GM23248 (cell line): ENCODE results near the gene NRN1L. TPM values are rescaled to one million over a fixed set of nuclear protein-coding genes. Genes with fewer than 3 reads are reported as not detected.
"Not testable (repeated sequence)": the region's sequence is repeated elsewhere in the genome, so short reads cannot be mapped to it uniquely, and the experiment has no call there.

Source experiments
- DNase-seq: peaks from one replicate; pipeline ENCODE4 v3.0.0-alpha.2; 2015
- H2AFZ ChIP-seq: fragments of 200-600 bp; sonication (generic); 2 replicates; pipeline ENCODE4 v1.6.1; 2016; ENCODE audit warnings: antibody characterized with exemption
- H3F3A ChIP-seq: fragments of 200-600 bp; sonication (generic); 2 replicates; pipeline ENCODE4 v1.6.1; 2016; ENCODE audit warnings: mild to moderate bottlenecking, antibody characterized with exemption, mixed run types; ENCODE audit not compliant: insufficient read depth
- H3K27ac ChIP-seq: fragments of 200-600 bp; sonication (generic); 2 replicates; pipeline ENCODE4 v1.5.1; 2016; ENCODE audit warnings: mild to moderate bottlenecking
- H3K27me3 ChIP-seq: fragments of 200-600 bp; sonication (generic); replicated peaks from 2 replicates; pipeline ENCODE4 v1.6.1; 2016; ENCODE audit warnings: mild to moderate bottlenecking; ENCODE audit not compliant: insufficient read depth
- H3K36me3 ChIP-seq: fragments of 200-600 bp; sonication (generic); 2 replicates; pipeline ENCODE4 v1.6.1; 2016; ENCODE audit warnings: low read depth, mild to moderate bottlenecking
- H3K4me1 ChIP-seq: fragments of 200-600 bp; sonication (generic); 2 replicates; pipeline ENCODE4 v1.6.1; 2016; ENCODE audit warnings: mild to moderate bottlenecking; ENCODE audit not compliant: insufficient read depth
- H3K4me2 ChIP-seq: fragments of 200-600 bp; sonication (generic); one replicate; pipeline ENCODE4 v1.6.1; 2016; ENCODE audit warnings: mild to moderate bottlenecking; ENCODE audit not compliant: unreplicated experiment
- H3K4me3 ChIP-seq: fragments of 200-600 bp; sonication (generic); 2 replicates; pipeline ENCODE4 v1.5.1; 2016; ENCODE audit warnings: mild to moderate bottlenecking
- H3K79me2 ChIP-seq: fragments of 200-600 bp; sonication (generic); 2 replicates; pipeline ENCODE4 v1.6.1; 2016; ENCODE audit warnings: mild to moderate bottlenecking; ENCODE audit not compliant: insufficient read depth
- H3K9ac ChIP-seq: fragments of 200-600 bp; sonication (generic); 2 replicates; pipeline ENCODE4 v1.6.1; 2016; ENCODE audit warnings: mild to moderate bottlenecking
- H3K9me2 ChIP-seq: fragments of 200-600 bp; sonication (generic); 2 replicates; pipeline ENCODE4 v1.6.1; 2016; ENCODE audit warnings: mixed run types, mild to moderate bottlenecking, moderate library complexity; ENCODE audit not compliant: insufficient read depth
- H3K9me3 ChIP-seq: fragments of 200-600 bp; sonication (generic); one replicate; pipeline ENCODE4 v1.6.1; 2017; ENCODE audit warnings: low read depth
- H4K20me1 ChIP-seq: fragments of 200-600 bp; sonication (generic); 2 replicates; pipeline ENCODE4 v1.6.0; 2016; ENCODE audit not compliant: insufficient read depth
- EZH2 ChIP-seq: fragments of 200-600 bp; sonication (generic); IDR thresholded peaks from 2 replicates; pipeline ENCODE4 v1.6.1; 2018; ENCODE audit warnings: antibody characterized with exemption, mild to moderate bottlenecking; ENCODE audit not compliant: insufficient read depth, poor library complexity, severe bottlenecking
- EZH2phosphoT487 ChIP-seq: fragments of 200-600 bp; sonication (generic); IDR thresholded peaks from 2 replicates; pipeline ENCODE4 v1.6.1; 2018; ENCODE audit warnings: antibody characterized with exemption, moderate library complexity, mild to moderate bottlenecking, low read depth; ENCODE audit not compliant: insufficient read depth
- WGBS, 2 experiments: methylation state at CpG; one replicate each; pipeline ENCODE4 v1.1.6; 2015 to 2017; ENCODE audit warnings: low lambda C conversion rate in 2 of 2, low coverage in 1 of 2; ENCODE audit errors: missing lambda C conversion rate in 2 of 2; 5-methylcytosine and 5-hydroxymethylcytosine counted together
- in situ Hi-C: fragments of 300-500 bp; cut with MboI; formaldehyde crosslinking; loops from 2 replicates; pipeline ENCODE4 v1.15.0; 2020
- polyA plus RNA-seq: library from polyadenylated mRNA; unstranded; fragments of >200 nt; fragmentation: Nextera tagmentation; extraction: Ambion mirVana; gene quantifications from 2 replicates; pipeline ENCODE4 v1.2.1, GENCODE V29; 2016
- total RNA-seq: library from RNA; depleted of rRNA; stranded (reverse); fragments of >200 nt; shearing (Covaris generic); gene quantifications from 2 replicates; pipeline ENCODE4 v1.2.3, GENCODE V29; 2014; rRNA removed

The NRN1L gene
- total RNA-seq, result not detected in 2 replicates
- polyA plus RNA-seq, result not detected in 2 replicates

DNA sequence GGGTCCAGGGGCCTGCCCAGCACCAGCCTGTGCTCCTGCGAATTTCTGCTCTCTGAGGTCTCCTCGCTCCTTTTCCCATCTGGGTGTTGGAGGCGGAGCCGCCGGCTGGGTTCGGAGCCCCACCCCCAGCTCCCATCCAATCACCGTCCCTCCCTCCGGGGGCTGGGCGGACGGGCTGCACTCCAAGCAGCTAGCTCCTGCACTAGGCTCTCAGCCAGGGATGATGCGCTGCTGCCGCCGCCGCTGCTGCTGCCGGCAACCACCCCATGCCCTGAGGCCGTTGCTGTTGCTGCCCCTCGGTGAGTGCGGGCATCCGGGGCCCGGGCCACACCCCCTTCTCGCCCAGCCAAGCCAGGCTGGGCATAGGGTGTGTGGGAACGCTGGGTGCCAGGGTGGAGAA lies at the start of gene NRN1L:
Gene NRN1L (plus strand): TSS at position 202 of the 400 bp plus-strand sequence. CDS start 19 bp downstream, at position 221.
- Histone ChIP-seq H3K27ac (0 out of 2 replicates have a peak within 1 kb of the TSS, but pooled peaks have one; percentile 14), H2AFZ (no peak within 1 kb of the TSS), H3K4me2 (peak within 1 kb of the TSS; percentile 56), H3K9me2 (no peaks in the 10 kb centered on the region), H3K27me3 (no peaks in the 10 kb centered on the region), H3F3A (peaks cover 11% of the 10 kb centered on the region), H3K9me3 (no peaks in the 10 kb centered on the region), H3K4me1 (peaks cover 6% of the 10 kb centered on the region; the same call in 1 of the 2 replicates), H3K9ac (no peak within 1 kb of the TSS), H4K20me1 (no peaks in the 10 kb centered on the region), H3K79me2 (no peaks in the 10 kb centered on the region), H3K36me3 (peaks cover 4% of the 10 kb centered on the region; the same call in 1 of the 2 replicates), H3K4me3 (no peak within 1 kb of the TSS)
- TF ChIP-seq EZH2 (no peak), EZH2phosphoT487 (no peak)
- WGBS, 2 experiments, result 3 to 7% methylated on average over 16 to 22 of the region's 22 CpGs
- in situ Hi-C loops, result no loop called here
- peak; percentile 95 for DNase-seq

DNA sequence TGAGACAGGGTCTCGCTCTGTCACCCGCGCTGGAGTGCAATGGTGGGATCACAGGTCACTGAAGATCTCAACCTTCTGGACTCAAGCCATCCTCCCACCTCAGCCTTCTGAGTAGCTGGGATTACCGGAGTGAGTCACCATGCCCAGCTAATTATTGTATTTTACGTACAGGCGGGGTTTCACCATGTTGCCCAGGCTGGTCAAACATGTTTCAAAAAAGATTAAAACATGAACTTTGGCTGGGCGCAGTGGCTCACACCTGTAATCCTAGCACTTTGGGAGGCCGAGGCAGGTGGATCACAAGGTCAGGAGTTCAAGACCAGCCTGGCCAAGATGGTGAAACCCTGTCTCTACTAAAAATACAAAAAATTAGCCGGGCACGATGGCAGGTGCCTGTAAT lies 47.5 kb upstream of the NRN1L start:
- H3K9ac ChIP-seq, H3K27me3 ChIP-seq, in situ Hi-C loops, H3F3A ChIP-seq, H2AFZ ChIP-seq, H4K20me1 ChIP-seq, H3K4me2 ChIP-seq, H3K27ac ChIP-seq, H3K4me3 ChIP-seq, H3K9me3 ChIP-seq, H3K36me3 ChIP-seq, DNase-seq, H3K9me2 ChIP-seq: not testable (repeated sequence)
- Histone ChIP-seq H3K79me2 (peaks cover 19% of the 10 kb centered on the region), H3K4me1 (peaks cover 10% of the 10 kb centered on the region)
- WGBS, 2 experiments, result 89 to 92% methylated on average over 10 of the region's 10 CpGs

DNA sequence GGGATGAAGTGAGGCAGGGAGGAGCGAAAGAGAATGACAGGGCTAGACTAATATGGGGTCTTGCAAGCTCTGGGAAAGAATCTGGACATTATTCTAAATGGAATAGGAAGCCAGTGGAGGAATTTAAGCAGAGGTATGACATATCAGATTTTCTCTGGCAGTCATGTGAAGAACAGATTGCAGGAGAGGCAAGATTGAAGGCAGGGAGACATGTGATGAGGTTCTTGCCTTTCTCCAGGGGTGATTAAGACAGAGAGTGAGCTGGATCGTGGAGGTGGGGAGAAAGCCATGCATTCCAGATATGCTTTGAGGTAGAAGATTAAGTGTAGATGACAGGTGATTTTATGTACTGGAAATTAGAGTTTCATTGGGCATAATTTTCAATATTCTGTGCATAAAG lies 46.9 kb upstream of the NRN1L start:
- Histone ChIP-seq H3K9me2 (no peaks in the 10 kb centered on the region), H3K9me3 (no peaks in the 10 kb centered on the region), H3K36me3 (no peaks in the 10 kb centered on the region), H2AFZ (no peak overlapping the region), H3K27ac (no peak overlapping the region), H3F3A (no peaks in the 10 kb centered on the region), H4K20me1 (no peaks in the 10 kb centered on the region), H3K4me2 (no peak overlapping the region), H3K4me1 (peaks cover 6% of the 10 kb centered on the region), H3K79me2 (peaks cover 13% of the 10 kb centered on the region), H3K9ac (no peak overlapping the region), H3K27me3 (no peaks in the 10 kb centered on the region), H3K4me3 (no peak overlapping the region)
- TF ChIP-seq EZH2 (no peak), EZH2phosphoT487 (no peak)
- DNase-seq, result no peak
- in situ Hi-C loops, result no loop called here
- WGBS, 2 experiments, result 87 to 99% methylated on average over 2 of the region's 2 CpGs

DNA sequence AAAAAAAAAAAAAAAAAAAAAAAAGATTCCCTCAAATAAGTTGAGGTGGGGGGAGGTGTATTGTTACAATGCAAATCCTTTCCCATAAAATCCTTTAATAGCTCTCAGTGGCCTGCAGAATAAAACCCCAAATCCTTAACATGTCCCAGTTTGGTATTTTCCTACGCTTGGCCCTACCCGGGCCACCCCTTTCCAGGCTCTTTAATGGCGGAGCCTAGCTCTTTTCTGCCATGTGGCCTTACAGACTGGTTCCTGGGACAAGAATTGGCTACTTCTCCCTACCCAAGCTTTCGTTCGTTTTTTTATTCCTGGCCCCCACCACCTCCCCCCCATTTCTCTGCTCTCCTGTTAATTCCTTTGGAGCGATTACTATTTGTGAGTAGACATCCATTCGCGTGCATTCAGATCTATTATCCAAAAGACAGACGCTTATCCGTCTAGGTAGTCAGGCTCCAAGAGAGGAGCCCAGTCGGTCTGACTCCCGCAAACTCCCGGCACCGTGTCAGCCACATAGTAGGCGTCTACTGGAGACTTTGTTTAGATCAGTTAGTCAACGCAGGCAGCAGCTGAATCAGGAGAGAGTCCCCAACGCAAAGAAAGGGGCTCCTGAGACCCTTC lies 43.4 kb upstream of the NRN1L start:
- H3K9me3 ChIP-seq, result no peaks in the 10 kb centered on the region
- H3K79me2 ChIP-seq, result peaks cover 34% of the 10 kb centered on the region
- H2AFZ ChIP-seq, result peak overlapping the region; percentile 97
- H3K9ac ChIP-seq, result peak overlapping the region; percentile 75
- H3K4me1 ChIP-seq, result peaks cover 37% of the 10 kb centered on the region
- peaks cover 15% of the 10 kb centered on the region for H3F3A ChIP-seq
- peak overlapping the region; percentile 76 for H3K4me3 ChIP-seq
- peak overlapping the region; percentile 91 for H3K27ac ChIP-seq
- H3K27me3 ChIP-seq, result no peaks in the 10 kb centered on the region
- in situ Hi-C loops, result no loop called here
- 32 to 34% methylated on average over 17 of the region's 17 CpGs for WGBS, 2 experiments
- no peaks in the 10 kb centered on the region for H3K36me3 ChIP-seq
- no peaks in the 10 kb centered on the region for H3K9me2 ChIP-seq
- no peak for TF ChIP-seq EZH2
- no peak for TF ChIP-seq EZH2phosphoT487
- peak overlapping the region; percentile 83 for H3K4me2 ChIP-seq
- no peaks in the 10 kb centered on the region for H4K20me1 ChIP-seq
- DNase-seq, result no peak
